ENCODE data around the gene C20orf144.
"Not testable (repeated sequence)": the region's sequence is repeated elsewhere in the genome, so short reads cannot be mapped to it uniquely, and the experiment has no call there.

The C20orf144 gene

GRCh38 chr20:33698966-33699365, 36.8 kb downstream of the C20orf144 start:
- not testable (repeated sequence) for DNase-seq

GRCh38 chr20:33700696-33701441, 38.7 kb downstream of the C20orf144 start:
- not testable (repeated sequence) for DNase-seq

DNA sequence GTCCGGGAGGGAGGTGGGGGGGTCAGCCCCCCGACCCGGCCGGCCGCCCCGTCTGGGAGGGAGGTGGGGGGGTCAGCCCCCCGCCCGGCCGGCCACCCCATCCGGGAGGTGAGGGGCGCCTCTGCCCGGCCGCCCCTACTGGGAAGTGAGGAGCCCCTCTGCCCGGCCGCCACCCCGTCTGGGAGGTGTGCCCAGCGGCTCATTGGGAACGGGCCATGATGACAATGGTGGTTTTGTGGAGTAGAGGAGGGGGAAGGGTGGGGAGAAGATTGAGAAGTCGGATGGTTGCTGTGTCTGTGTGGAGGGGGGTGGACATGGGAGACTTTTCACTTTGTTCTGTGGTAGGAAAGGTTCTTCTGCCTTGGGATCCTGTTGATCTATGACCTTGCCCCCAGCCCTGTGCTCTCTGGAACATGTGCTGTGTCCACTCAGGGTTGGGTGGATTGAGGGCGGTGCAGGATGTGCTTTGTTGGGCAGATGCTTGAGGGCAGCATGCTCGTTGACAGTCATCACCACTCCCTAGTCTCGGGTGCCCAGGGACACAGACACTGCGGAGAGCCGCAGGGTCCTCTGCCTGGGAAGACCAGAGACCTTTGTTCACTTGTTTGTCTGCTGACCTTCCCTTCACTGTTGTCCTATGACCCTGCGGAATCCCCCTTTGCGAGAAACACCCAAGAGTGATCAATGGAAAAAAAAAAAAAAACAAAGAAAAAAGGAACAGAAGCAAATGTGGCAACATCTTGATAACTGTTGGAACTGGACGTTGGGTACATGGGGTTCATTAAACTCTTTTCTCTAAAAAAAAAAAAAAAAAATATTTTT, 39.7 kb downstream of the C20orf144 start:
- DNase-seq, result no peak

DNA sequence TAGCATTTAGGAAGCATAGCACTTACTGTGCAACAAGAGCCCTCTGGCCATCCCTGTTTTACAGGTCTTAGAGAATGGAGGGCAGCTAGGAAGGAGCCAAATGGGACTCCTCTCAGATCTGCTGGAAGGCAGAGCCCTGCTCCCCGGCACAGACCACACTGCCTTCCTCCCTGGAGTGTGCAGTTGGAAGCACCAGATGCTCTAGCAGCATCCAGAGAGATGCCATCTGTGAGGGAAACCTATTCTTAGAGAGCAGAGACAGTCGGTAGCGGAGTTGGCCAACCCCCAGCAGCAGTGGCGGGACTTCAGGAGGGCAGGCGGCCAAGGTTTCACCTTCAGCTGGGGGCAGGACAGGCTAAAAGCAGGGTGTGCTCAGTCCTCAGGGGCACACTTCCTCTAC, 40.7 kb downstream of the C20orf144 start:
- no peak for DNase-seq

DNA sequence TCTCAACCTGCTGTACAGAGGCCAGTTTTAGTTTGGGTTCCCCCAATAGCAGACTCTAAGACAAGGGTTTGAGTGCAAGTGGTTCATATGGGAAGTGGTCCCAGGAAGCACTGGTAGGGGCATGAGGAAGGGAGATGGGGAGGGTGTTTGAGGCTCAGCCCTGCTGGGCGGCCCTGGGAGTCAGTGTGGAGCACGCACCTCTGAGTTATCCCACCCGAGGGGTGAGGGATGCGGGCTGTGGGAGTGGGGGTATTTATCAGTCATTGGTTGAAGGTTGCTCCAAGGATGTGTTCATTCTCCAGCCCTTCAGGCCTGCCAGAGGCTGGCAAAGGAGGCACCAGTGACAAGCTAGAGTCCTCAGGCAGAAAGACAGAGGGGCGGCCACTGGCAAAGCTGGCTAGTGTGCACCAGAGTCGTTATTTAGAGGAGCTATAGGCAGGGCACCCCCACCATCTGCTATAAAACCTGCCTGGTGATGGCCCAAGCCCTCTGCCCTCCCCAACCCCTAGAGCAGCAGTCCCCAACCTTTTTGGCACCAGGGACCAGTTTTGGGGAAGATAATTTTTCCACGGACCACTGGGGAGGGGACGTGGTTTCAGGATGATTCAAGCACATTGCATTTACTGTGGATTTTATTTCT, 41.5 kb downstream of the C20orf144 start:
- no peak for DNase-seq

DNA sequence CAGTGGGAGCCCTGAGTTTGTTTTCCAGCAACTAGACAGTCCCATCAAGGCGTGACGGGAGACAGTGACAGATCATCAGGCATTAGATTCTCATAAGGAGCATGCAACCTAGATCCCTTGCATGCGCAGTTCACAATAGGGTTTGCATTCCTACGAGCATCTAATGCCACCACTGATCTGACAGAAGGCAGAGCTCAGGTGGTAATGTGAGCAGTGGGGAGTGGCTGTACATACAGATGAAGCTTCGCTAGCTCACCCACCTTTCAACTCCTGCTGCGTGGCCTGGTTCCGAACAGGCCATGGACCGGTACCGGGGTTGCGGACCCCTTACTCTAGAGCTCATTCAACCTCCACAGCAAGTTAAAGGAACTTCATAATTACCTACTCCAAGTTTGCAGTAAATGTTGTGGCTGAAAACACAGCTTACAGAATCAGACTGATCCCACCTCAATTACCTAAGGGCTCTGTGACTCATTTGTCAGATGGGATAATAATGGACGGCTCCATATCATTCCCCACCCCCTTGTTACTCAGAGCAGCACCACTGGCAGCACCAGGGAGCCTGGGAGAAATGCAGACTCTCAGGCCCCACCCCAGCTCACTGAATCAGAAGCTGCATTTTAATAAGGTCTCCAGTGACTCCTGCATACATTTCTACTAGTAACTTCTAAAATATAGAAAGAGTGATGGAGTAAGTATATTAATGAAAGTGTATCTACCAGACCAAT, 42.2 kb downstream of the C20orf144 start:
- DNase-seq, result no peak

GRCh38 chr20:33707668-33708067, 45.5 kb downstream of the C20orf144 start:
- DNase-seq, result no peak

DNA sequence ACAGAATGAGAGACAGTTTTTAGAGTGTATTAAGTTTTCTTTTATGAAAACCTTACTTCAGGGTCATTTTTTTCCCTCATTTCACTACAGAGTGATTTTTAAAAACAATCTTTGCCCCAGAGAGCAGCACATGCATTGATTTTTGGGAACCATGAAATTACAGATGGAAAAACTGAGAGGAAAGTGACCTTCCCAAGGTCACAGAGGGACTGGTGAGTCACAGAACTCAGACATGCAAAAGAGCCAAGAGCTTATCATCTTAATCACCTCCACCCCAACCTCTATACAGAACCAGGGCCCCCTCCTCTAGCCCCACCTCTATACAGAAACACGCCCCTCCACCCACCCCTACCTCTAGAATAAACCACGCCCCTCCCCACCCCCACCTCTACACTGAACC, 47.3 kb downstream of the C20orf144 start:
- DNase-seq, result no peak

DNA sequence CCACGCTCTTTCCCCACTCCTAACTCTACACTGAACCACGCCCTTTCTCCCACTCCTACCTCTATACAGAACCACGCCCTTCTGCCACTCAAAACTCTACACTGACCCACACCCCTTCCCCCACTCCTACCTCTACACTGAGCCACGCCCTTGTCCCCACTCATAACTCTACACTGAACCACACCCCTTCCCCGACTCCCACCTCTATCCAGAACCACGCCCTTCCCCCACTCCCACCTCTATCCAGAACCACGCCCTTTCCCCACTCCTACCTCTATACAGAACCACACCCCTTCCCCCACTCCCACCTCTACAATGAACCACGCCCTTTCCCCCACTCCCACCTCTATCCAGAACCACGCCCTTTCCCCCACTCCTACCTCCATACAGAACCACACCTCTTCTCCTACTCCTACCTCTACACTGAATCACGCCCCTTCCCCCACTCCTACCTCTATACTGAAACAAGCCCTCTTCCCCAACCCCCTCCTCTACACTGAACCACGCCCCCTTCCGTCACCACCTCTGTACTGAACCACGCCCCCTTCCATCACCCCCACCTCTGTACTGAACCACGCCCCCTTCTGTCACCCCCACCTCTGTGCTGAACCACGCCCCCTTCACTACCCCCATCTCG, 47.9 kb downstream of the C20orf144 start:
- DNase-seq, result no peak

GRCh38 chr20:33710681-33711445, 48.7 kb downstream of the C20orf144 start:
- no peak for DNase-seq

DNA sequence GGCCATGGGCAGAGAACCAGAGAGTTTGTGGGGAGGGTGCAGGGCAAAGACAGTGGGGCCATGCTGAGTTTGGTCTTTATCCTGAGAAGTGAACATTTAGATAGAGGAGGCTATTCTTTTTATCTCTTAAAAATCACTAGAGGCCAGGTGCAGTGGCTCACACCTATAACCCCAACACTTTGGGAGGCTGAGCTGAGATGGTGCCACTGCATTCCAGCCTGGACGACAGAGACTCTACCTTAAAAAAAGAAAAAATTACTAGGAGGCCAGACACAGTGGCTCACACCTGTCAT, 49.3 kb downstream of the C20orf144 start:
- no peak for DNase-seq

Data from NCI-H1048 (cell line).